Activated CD4-positive, alpha-beta T cell treated with anti-CD3 and anti-CD28 coated beads for 1 hour (primary cell): ENCODE data around the gene GMDS.

Experiments
- DNase-seq: peaks from one replicate; pipeline ENCODE4 v3.0.0-alpha.2; 2020

GMDS gene

GRCh38 chr6:1618311-1619097 lies 626.9 kb downstream of the GMDS start:
- no peak for DNase-seq

- DNase-seq: no peak
Measured at GRCh38 chr6:1617466-1618310, 627.7 kb downstream of the GMDS start.

DNA sequence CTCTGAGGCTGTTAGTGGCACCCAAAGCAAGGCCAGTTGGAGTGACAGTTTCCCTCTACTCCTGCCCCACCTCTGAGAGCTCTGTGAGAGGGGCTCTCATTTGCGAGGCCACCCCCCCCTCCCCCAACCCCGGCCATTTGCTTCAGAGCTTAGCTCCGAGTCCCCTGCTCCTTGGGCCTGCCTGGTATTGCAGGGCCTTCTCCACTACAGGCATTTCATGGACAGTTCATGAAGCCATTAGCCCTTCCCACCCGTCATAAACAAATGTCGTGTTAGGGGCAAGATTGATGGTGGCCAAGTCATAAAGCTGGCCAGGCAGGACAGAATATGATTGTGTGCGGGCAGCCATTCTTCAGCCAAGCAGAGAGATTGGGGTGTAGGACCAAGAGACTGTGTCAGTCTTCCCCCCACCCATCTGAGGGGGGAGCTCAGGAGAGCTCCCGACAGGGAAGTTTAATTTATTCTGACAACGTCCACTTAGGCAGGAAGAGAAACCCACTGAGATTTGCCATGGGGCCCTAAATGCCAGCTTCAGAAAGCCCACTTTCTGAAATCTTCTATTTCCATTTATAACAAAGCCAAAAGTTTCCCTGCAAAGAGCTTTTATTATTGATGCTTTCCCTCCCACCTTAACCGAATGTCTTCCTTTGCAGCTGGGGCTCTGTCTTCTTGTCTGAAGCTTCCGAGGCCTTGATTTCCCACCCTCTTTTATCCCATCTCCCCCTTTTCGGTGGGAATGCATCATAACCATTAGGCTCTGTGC lies 628.5 kb downstream of the GMDS start:
- no peak for DNase-seq

DNA sequence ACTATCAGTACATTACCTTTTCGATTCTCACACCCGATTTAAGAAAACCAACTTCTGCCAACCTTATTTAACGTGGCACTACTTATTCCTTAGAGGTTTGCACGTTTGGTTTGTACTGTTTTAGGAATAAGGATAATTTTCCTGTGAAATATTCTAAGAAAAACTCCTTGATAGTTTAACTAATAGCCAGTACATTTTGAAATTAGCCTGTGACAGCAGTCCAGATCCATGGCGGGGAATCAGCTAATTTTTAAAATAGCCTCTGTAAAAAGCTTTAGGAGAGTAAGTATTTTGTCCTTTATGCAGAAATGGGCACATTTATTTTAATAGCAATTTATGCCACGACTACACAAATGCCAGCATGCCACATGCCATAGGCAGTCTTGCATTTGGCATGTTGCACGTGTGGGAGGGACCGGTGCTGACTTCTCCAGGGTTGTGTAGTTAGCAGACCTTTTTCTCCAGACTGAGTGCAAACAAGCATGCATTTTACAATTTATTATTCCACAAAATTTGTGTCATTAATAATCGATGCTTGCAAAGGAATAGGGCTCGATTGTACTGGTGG lies 629.5 kb downstream of the GMDS start:
- DNase-seq: no peak

DNA sequence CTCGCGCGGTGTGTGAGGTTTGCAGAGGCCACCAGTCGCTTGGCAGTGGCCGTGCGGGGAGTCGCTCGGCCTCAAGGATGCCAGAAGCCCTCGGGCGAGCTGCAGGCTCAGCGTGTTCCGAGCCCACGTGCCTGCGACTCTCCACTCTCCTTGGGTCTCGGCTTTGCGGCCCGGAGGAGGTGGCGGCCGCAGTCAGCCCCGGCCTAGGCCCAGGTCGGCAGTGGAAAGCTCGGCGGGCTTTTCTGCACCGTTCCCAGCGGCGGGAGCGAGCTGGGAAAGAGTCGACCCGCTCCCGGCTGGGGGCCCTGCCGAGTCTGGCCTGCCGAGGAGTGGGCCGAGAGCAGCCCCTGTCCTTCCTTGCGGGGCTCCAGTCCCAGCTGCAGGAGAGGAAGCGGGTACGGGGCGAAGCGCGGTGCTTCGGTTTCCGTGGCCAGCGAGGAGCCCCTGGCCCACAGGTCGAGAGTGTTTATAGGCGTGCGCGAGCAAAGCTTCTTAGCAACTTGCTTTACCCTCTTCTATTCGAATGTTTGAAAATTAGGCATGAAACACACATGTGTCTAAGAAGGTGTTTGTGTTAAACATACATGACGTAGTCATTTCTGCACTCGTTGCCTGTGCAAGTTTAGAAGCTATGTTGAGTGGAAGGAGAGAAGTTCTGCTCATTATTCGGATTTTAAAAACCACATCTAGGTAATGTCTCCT lies 630.1 kb downstream of the GMDS start:
- no peak for DNase-seq

- no peak for DNase-seq
Measured at GRCh38 chr6:1614448-1615150, 630.8 kb downstream of the GMDS start.

- no peak for DNase-seq
Measured at GRCh38 chr6:1613688-1614447, 631.5 kb downstream of the GMDS start.

GRCh38 chr6:1613346-1613687 lies 632.1 kb downstream of the GMDS start:
- no peak for DNase-seq

DNA sequence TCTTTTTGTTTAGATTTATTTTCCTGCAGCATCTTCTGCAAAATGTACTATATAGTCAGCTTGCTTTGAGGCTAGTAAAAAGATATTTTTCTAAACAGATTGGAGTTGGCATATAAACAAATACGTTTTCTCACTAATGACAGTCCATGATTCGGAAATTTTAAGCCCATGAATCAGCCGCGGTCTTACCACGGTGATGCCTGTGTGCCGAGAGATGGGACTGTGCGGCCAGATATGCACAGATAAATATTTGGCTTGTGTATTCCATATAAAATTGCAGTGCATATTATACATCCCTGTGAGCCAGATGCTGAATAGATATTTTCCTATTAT lies 632.5 kb downstream of the GMDS start:
- DNase-seq: no peak

- DNase-seq: no peak
Measured at GRCh38 chr6:1612299-1612973, 633.0 kb downstream of the GMDS start.

DNA sequence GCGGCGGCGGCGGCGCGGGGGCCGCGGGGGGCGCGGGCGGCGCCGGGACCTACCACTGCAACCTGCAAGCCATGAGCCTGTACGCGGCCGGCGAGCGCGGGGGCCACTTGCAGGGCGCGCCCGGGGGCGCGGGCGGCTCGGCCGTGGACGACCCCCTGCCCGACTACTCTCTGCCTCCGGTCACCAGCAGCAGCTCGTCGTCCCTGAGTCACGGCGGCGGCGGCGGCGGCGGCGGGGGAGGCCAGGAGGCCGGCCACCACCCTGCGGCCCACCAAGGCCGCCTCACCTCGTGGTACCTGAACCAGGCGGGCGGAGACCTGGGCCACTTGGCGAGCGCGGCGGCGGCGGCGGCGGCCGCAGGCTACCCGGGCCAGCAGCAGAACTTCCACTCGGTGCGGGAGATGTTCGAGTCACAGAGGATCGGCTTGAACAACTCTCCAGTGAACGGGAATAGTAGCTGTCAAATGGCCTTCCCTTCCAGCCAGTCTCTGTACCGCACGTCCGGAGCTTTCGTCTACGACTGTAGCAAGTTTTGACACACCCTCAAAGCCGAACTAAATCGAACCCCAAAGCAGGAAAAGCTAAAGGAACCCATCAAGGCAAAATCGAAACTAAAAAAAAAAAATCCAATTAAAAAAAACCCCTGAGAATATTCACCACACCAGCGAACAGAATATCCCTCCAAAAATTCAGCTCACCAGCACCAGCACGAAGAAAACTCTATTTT lies 633.7 kb downstream of the GMDS start:
- no peak for DNase-seq

GRCh38 chr6:1611322-1611571 lies 634.2 kb downstream of the GMDS start:
- no peak for DNase-seq

DNA sequence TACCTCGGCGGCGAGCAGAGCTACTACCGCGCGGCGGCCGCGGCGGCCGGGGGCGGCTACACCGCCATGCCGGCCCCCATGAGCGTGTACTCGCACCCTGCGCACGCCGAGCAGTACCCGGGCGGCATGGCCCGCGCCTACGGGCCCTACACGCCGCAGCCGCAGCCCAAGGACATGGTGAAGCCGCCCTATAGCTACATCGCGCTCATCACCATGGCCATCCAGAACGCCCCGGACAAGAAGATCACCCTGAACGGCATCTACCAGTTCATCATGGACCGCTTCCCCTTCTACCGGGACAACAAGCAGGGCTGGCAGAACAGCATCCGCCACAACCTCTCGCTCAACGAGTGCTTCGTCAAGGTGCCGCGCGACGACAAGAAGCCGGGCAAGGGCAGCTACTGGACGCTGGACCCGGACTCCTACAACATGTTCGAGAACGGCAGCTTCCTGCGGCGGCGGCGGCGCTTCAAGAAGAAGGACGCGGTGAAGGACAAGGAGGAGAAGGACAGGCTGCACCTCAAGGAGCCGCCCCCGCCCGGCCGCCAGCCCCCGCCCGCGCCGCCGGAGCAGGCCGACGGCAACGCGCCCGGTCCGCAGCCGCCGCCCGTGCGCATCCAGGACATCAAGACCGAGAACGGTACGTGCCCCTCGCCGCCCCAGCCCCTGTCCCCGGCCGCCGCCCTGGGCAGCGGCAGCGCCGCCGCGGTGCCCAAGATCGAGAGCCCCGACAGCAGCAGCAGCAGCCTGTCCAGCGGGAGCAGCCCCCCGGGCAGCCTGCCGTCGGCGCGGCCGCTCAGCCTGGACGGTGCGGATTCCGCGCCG lies 634.7 kb downstream of the GMDS start:
- DNase-seq: no peak

DNA sequence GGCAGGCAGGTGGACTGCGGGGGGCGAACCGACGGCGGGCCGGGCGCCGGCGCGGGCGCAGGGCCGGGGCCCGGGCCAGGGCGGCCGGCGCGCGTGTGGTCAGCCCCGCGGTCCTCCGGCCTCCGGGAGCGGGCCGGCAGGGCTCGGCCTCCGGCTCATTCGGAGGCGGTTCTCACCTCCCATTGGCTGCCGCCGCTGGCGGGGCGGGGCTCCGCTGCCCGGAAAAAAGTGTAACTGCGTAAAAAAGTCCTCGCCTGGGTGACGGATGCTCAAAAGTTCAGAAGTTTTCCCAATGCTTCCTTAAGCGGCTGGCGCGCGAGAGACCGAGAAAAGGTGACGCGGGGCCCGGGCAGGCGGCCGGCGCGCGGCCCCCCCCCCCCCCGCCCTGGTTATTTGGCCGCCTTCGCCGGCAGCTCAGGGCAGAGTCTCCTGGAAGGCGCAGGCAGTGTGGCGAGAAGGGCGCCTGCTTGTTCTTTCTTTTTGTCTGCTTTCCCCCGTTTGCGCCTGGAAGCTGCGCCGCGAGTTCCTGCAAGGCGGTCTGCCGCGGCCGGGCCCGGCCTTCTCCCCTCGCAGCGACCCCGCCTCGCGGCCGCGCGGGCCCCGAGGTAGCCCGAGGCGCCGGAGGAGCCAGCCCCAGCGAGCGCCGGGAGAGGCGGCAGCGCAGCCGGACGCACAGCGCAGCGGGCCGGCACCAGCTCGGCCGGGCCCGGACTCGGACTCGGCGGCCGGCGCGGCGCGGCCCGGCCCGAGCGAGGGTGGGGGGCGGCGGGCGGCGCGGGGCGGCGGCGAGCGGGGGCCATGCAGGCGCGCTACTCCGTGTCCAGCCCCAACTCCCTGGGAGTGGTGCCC lies 635.5 kb downstream of the GMDS start, which contains the start of gene FOXC1:
Gene FOXC1 (plus strand): TSS at position 268 of the 849 bp plus-strand sequence. CDS start 531 bp downstream, at position 799.
- no peak for DNase-seq

GRCh38 chr6:1609041-1609647 lies 636.3 kb downstream of the GMDS start:
- DNase-seq: no peak

- DNase-seq: no peak
Measured at GRCh38 chr6:1608222-1609040, 637.0 kb downstream of the GMDS start.
